ENCODE measurements around the gene GARNL3.

Gene GARNL3

DNA sequence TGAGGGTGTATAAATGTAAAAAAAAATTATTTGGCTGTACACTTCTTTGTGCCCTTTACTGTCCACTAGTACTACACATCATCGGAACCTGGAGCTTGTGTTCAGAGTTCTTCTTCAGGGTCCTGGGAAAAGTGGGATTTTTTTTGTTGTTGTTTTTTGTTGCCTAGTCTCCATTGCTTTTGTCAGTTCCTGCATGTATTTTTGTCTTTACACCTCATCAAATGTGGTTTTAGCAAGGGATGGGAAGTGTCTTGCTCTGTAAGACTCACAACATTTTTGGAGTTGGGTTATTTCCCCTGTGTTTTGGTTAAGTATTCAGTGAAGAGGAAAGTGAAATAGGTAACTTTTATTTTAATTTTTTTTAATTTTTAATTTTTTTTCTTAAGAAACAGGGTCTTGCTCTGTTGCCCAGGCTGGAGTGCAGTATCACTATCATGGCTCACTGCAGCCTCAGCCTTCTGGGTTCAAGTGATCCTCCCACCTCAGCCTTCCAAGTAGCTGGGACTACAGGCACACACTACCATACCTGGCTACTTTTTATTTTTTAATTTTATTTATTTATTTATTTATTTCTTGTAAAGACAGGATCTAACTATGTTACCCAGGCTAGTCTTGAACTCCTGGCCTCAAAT is 40.7 kb downstream of the GARNL3 start:
- no peak overlapping the region for H3K27ac Mint-ChIP-seq

DNA sequence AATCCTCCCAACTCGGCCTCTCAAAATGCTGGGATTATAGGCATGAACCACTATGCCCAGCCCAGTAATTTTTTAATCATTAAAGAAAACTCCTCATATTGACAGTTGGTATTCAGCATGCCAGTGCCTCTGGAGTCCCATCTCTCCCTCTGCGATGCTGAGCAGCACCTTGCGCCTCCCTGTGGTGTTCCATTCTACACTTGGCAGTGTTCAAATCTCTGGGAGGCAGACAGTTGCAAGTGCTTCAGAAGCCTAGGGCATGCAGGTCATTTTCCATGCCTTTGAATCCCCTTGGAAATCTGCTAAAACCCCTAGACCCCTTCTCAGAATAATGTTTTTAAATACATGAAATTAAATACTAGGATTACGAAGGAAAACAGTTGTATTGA is 41.3 kb downstream of the GARNL3 start:
- Mint-ChIP-seq H3K27me3 (peaks cover 20% of the 10 kb centered on the region), H3K36me3 (ENCODE audit: low read depth) (no peaks in the 10 kb centered on the region), H3K4me3 (no peak overlapping the region), H3K27ac (no peak overlapping the region), H3K4me1 (ENCODE audit: low read depth) (no peaks in the 10 kb centered on the region), H3K9me3 (no peaks in the 10 kb centered on the region)
- no peak for DNase-seq

More for the DNA sequence above, 40.7 kb downstream of the GARNL3 start:
- Mint-ChIP-seq H3K4me1 (ENCODE audit: low read depth) (no peaks in the 10 kb centered on the region), H3K27me3 (peaks cover 20% of the 10 kb centered on the region), H3K4me3 (no peak overlapping the region), H3K36me3 (ENCODE audit: low read depth) (no peaks in the 10 kb centered on the region), H3K9me3 (no peaks in the 10 kb centered on the region)
- no peak for DNase-seq

- Mint-ChIP-seq H3K27me3 (peaks cover 20% of the 10 kb centered on the region), H3K4me3 (no peak overlapping the region), H3K4me1 (ENCODE audit: low read depth) (no peaks in the 10 kb centered on the region), H3K36me3 (ENCODE audit: low read depth) (no peaks in the 10 kb centered on the region), H3K9me3 (no peaks in the 10 kb centered on the region), H3K27ac (no peak overlapping the region)
- DNase-seq = no peak
Observed at GRCh38 chr9:127307802-127308201, 43.2 kb downstream of the GARNL3 start.

DNA sequence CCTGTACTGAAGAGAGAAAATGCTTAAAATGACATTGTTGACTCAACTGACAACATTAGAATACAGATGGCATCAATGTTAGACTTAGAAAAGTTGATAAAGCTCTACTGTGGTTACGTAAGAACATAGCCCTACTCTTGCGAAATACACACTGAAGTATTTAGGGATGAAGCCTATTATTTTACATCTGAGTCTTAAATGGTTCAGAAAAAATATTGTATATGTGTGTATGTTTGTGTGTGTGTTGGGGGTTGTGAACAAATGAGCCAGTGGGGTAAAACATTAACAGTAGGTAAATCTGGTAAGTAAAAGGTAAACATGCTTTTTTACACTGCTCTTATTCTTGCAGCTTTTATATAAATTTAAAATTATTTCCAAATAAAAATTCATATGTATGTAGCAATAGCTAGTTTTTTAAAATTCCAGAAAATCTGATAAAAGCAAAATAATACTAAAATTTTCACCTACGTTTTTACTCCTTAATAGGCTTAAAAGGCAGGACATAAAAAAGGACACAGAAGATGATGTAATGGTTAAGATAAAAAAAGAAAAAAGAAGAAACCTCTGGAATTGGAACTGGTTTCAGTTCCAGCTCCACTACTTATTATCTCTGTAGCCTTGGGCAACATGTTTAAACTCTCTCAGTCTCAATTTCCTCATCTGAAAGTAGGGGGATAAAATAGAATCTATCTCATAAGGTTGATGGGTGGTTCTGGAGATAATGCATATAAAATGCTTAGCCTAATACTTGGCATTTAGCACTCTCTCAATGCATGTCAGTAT is 44.3 kb downstream of the GARNL3 start:
- no peak for DNase-seq
- Mint-ChIP-seq H3K4me3 (no peak overlapping the region), H3K27ac (no peak overlapping the region), H3K9me3 (no peaks in the 10 kb centered on the region), H3K36me3 (ENCODE audit: low read depth) (no peaks in the 10 kb centered on the region), H3K27me3 (peaks cover 20% of the 10 kb centered on the region), H3K4me1 (ENCODE audit: low read depth) (no peaks in the 10 kb centered on the region)

- Mint-ChIP-seq H3K4me3 (no peak overlapping the region), H3K27me3 (peaks cover 22% of the 10 kb centered on the region), H3K27ac (no peak overlapping the region), H3K9me3 (no peaks in the 10 kb centered on the region), H3K4me1 (ENCODE audit: low read depth) (no peaks in the 10 kb centered on the region), H3K36me3 (ENCODE audit: low read depth) (no peaks in the 10 kb centered on the region)
- DNase-seq = no peak
Observed at GRCh38 chr9:127309715-127310114, 45.1 kb downstream of the GARNL3 start.

- H3K27me3 Mint-ChIP-seq = peaks cover 19% of the 10 kb centered on the region
- H3K9me3 Mint-ChIP-seq = no peaks in the 10 kb centered on the region
- no peak for DNase-seq
- no peak overlapping the region for H3K27ac Mint-ChIP-seq
- no peaks in the 10 kb centered on the region for H3K36me3 Mint-ChIP-seq (ENCODE audit: low read depth)
- no peaks in the 10 kb centered on the region for H3K4me1 Mint-ChIP-seq (ENCODE audit: low read depth)
- no peak overlapping the region for H3K4me3 Mint-ChIP-seq
Observed at GRCh38 chr9:127311239-127311741, 46.7 kb downstream of the GARNL3 start.

DNA sequence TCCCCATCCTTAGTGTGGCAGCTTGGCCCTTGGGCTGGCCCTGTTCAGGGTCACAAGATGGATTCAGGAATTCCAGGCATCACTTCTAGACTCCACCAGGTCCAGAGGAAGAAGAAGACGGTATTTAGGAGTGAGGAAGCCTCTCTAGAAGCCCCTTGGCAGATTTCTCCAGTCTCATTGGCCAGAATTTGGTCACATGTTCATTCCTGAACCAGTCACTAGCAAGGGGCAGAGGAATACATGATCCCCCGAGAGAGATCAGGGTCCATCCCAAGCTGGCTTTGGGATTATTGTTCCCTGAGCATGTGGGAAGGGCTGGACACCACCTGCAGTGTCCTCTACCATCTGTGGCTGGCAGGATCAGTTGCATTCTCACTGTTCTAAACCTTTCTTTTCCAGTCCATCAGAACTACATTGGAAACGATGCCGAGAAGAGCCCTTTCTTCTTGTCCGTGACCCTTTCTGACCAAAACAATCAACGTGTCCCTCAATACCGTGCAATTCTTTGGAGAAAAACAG is 48.5 kb downstream of the GARNL3 start:
- no peaks in the 10 kb centered on the region for H3K36me3 Mint-ChIP-seq (ENCODE audit: low read depth)
- H3K4me1 Mint-ChIP-seq (ENCODE audit: low read depth) = peaks cover 9% of the 10 kb centered on the region
- H3K27ac Mint-ChIP-seq = no peak overlapping the region
- no peak for DNase-seq
- H3K27me3 Mint-ChIP-seq = peaks cover 15% of the 10 kb centered on the region
- H3K4me3 Mint-ChIP-seq = no peak overlapping the region
- no peaks in the 10 kb centered on the region for H3K9me3 Mint-ChIP-seq

DNA sequence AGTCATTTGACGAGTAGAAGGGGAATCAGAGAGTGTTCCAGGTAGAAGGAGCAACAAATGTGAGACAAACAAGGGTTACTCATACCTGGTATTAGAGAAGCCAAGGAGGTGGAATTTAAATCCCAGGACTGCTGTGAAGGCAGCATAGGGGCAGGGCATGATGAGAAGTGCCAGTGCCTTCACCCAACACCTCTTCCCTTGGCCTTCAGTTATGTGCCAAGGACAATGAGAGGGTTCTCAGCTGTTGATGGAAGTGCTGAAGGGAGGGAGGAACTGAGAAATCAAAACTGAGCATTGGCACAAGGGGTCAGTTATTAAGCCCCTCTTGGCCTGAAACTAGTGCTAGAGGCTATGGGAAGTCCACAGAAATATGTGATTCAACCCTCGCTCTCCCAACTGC is 50.3 kb downstream of the GARNL3 start:
- Mint-ChIP-seq H3K36me3 (ENCODE audit: low read depth) (no peaks in the 10 kb centered on the region), H3K27ac (no peak overlapping the region), H3K27me3 (peaks cover 18% of the 10 kb centered on the region), H3K4me1 (ENCODE audit: low read depth) (peaks cover 9% of the 10 kb centered on the region), H3K9me3 (no peaks in the 10 kb centered on the region), H3K4me3 (no peak overlapping the region)
- DNase-seq = no peak

DNA sequence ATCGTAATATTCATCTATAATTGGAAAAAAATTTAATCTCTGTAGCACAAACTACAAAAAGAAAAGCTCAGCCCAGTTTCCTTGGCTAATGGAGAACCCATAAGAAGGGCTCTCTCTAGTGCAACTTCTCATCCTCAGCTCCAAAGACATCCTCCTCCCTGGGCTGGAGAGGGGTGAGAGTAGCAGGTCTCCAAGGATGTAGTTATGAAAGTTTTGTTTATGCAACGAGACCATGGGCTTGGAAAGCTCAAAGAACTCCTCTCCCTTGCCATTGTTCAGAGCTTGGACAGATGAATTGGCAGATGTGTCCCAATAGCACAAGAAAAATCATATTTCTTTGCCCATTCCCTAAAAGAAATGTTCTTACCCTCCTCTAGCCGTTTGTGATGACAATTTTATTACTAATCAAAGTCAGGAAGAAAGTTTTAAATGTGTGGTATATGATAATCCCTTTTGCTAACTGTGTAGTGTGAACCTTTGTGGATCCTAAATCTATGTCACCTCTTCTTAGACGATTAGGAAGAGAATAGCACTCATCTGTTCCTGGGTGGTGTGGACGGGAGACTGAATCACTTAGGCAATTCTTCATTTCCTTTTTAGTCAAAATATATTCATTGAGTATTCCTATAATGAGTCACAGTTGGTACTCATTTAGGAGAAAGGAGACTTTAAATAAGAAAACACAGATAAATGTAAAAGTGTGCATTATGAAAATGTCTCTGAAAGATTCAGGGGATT is 52.2 kb downstream of the GARNL3 start:
- H3K27me3 Mint-ChIP-seq = peaks cover 21% of the 10 kb centered on the region
- H3K36me3 Mint-ChIP-seq (ENCODE audit: low read depth) = no peaks in the 10 kb centered on the region
- no peak overlapping the region for H3K4me3 Mint-ChIP-seq
- H3K4me1 Mint-ChIP-seq (ENCODE audit: low read depth) = peaks cover 9% of the 10 kb centered on the region
- no peak overlapping the region for H3K27ac Mint-ChIP-seq
- DNase-seq = no peak
- H3K9me3 Mint-ChIP-seq = no peaks in the 10 kb centered on the region

- peaks cover 25% of the 10 kb centered on the region for H3K27me3 Mint-ChIP-seq
- no peak for DNase-seq
Observed at GRCh38 chr9:127318651-127319167, 54.1 kb downstream of the GARNL3 start.

GRCh38 chr9:127319366-127320114 is 55.0 kb downstream of the GARNL3 start:
- Mint-ChIP-seq H3K4me3 (no peak overlapping the region), H3K9me3 (no peaks in the 10 kb centered on the region), H3K27ac (no peak overlapping the region), H3K4me1 (ENCODE audit: low read depth) (peaks cover 9% of the 10 kb centered on the region), H3K36me3 (ENCODE audit: low read depth) (no peaks in the 10 kb centered on the region), H3K27me3 (peaks cover 25% of the 10 kb centered on the region)
- no peak for DNase-seq

More at GRCh38 chr9:127318651-127319167, 54.1 kb downstream of the GARNL3 start:
- Mint-ChIP-seq H3K9me3 (no peaks in the 10 kb centered on the region), H3K4me1 (ENCODE audit: low read depth) (peaks cover 9% of the 10 kb centered on the region), H3K27ac (no peak overlapping the region), H3K36me3 (ENCODE audit: low read depth) (no peaks in the 10 kb centered on the region), H3K4me3 (no peak overlapping the region)

DNA sequence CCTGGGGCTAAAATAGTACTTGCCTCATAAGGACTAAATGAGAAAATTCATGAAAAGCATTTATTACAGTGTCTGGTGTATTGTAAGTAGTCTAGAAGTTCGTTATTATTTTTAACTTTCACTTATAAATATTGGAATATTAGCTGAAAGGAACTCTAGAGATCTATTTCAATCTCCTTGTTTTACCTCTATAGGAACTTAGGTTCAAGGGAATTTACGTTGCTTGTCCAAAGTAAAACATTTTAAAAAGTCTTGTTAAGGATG is 55.5 kb downstream of the GARNL3 start:
- Mint-ChIP-seq H3K27me3 (peaks cover 23% of the 10 kb centered on the region), H3K36me3 (ENCODE audit: low read depth) (no peaks in the 10 kb centered on the region), H3K27ac (no peak overlapping the region), H3K4me3 (no peak overlapping the region), H3K9me3 (no peaks in the 10 kb centered on the region), H3K4me1 (ENCODE audit: low read depth) (peaks cover 9% of the 10 kb centered on the region)
- no peak for DNase-seq

- Mint-ChIP-seq H3K36me3 (ENCODE audit: low read depth) (no peaks in the 10 kb centered on the region), H3K4me3 (no peak overlapping the region), H3K27me3 (peaks cover 22% of the 10 kb centered on the region), H3K9me3 (no peaks in the 10 kb centered on the region), H3K27ac (no peak overlapping the region), H3K4me1 (ENCODE audit: low read depth) (no peaks in the 10 kb centered on the region)
- DNase-seq = no peak
Observed at GRCh38 chr9:127323393-127323792, 58.8 kb downstream of the GARNL3 start.

DNA sequence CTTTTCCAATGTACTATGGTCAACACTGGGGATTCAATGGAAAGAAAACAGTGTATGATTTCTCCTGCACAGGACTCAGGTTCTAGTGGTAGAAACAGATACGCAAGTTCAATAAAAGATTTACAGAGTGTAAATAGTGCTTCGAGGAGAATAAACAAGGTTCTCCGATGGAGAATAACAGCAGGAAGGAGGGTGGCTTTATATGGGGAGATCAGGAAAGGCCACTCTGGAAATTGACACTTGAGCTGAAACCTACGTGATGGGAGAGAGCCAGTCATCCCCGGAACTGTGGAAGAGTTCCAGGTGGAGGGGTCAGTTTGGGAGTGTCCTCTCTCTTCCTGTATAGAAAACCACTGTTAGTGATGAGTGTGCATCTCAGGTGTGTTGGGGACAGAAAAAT is 65.9 kb downstream of the GARNL3 start:
- H3K4me1 Mint-ChIP-seq (ENCODE audit: low read depth) = no peaks in the 10 kb centered on the region
- peaks cover 6% of the 10 kb centered on the region for H3K27me3 Mint-ChIP-seq
- no peaks in the 10 kb centered on the region for H3K36me3 Mint-ChIP-seq (ENCODE audit: low read depth)
- H3K9me3 Mint-ChIP-seq = no peaks in the 10 kb centered on the region
- DNase-seq = no peak
- H3K4me3 Mint-ChIP-seq = no peak overlapping the region
- no peak overlapping the region for H3K27ac Mint-ChIP-seq

Data from activated T-cell treated with anti-CD3 and anti-CD28 coated beads, Interleukin-2, amount 50 U/mL, for 24 hours (primary cell).